ENCODE data around the gene ARL15.

Gene ARL15

DNA sequence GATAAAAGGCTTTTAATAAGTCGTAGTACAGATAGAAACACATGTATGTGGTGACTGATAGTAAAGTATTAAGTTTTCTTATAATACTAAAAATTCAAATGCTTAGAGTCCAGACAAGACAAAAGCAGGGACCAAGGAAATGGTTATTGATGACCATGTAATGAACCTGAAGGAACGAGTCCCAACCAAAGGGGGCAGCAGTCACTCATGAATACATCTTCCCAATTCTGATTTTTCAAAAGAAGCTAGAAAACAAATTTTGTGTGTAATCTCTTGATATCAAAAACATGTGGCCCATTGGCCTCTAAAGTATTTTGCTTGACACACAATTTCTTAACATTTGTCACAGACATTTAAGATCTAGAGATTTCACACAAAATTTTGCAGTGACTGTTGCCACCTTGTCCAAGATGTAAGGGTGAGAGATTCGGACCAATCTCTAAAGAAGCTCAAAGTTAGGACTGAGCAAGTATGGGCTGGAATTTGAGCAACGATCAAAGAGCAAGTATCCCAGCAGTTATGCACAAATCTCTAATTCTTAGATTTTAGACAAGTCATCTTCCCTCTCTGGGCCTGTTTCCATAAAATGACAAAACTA is 66.8 kb downstream of the ARL15 start:
- no peak for DNase-seq

DNA sequence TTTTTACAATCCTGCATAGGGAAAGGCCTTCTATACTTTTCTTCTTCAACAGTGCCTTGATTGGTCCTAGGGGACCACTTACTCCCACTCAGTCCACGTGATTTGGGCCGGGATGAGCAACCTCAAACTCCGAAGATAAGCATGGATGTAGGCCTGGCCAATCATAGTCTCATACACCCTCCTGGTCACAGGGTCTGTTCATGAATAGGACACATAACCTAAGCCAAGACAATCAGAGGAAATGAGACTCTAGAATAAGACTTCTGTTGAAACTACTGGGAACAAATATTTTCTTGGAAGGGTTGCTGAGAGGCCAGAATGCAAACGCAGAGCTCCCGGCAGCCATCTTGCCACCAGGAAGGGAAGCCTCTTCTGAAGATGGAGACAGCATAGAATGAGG is 68.1 kb downstream of the ARL15 start:
- no peak for DNase-seq

DNA sequence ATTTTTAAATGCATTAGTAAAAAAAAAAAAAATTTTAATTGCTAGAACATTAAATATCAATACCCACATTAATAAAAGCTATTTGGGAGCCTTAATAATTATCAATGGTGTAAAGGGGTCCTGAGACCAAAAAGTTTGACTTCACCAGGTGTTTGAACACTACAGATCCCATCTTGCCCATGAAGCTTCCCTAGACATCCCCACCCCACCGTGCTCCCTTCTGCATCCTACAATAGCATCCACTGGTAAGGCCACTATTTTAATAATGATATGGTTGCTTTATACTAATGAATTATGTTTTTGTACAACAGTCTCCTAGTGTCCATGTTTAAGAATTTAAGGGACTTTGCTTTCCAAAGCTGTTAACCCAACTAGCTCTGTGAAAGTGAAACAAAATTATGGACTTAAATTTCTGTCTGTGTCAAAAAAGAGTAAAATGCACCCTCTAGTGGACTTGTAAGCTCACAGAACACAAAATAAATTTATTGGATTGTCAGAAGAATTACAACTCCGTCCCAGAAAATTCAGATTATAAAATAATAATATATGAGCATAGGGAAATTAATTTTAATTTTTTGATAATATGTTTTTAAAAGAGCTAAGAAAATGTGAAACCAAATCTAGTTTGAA is 76.0 kb downstream of the ARL15 start:
- no peak for DNase-seq

DNA sequence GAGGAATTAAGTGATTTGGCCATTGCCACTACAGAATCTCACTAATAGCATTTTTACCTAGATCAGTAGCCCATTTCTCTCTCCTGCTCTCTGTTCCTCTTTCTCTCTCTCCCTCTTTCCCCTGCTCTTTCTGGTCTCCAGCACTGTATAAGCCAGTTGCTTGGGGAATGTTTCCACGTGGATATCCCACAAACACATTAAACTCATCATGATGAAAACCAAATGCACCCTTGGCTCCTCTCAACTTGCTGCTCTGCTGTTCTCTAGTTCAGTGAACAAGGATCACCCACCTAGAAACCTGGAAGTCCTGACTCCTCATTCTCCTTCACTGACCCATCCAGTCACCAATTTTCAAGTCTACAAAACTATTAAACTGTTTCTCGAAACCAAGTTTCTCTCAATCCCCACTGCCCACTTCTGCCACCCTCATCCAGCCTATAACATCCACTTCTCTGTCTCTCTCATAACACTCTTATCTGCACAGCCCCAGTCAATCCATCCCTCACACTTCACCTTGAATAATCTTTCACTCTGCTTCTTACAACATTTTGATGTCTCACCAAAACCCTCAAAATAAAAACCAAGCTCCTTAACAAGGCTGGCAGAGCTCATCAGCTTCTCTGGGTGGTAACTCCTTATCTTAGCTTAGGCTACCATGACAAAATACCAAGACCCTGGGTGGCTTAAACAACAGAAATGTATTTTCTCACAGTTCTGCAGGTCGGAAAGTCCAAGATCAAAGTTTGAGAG is 79.3 kb downstream of the ARL15 start:
- no peak for DNase-seq

DNA sequence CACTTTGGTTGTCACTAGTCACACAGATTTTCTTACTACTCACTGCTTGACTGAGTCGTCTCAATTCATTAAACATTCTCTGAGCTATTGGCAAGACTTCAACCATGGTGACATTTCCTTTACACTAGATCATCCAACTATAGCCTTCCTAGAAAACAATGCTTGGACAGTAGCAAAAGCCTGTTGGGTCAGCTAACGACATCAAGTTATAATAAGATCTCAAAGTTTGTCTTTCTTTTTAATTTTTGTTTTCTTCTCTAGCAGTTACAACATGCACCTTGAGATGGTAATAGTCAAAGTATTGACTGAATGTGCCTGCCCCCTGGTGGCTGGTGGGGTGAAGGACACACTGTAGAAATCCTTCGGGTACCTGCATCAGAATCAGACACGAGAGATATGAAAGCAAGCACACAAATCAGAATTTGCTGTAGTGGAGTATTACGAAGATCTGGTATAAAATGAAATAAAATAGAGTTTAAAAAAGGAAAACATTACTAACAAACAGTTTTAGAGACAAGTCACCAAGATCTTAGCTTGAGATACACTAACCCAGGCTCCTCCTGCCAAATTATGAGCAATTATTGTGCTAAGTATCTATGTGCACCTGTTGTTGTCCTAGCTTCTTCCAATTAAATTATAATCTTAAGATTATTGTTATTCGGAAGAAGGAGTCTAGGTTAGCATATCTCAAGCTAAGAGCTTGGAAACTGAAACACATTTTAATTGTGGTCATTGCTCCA is 81.2 kb downstream of the ARL15 start:
- DNase-seq: peak; percentile 21

DNA sequence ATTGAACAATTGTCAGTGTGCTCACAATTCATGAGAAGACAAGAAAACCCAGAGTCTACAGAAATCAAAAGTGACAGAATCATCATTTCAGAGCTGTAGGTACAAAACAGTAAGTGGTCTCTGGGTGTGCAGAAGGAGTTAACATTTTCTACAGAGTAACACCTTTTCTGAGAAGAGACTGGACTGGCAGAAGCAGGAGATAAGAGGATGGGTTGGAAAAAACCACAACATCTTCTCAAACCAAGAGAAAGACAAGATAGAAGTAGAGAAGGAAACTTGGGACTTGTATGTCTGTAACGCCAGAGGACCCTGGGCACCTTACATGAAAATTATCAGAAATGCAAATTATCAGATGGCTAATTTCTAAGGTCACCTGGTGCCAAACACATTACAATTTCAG is 82.6 kb downstream of the ARL15 start:
- DNase-seq: no peak

DNA sequence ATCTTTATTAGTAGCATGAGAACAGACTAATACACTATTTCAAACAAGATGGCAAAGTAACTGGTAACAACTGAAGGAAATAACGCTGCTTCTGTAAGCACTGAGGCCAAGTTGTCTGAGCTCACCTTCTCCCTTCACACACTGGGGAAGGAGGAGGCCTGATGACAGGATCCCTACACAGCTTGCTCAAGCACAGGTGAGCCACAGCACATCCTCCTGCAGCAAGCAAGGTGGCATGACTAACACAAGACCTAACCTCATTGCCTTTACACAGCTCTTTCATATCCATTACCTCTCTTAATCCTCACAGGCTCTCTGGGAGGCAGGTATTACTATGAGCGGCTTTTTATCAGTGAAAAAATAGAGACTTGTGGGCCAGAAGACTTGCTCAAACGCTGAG is 83.3 kb downstream of the ARL15 start:
- DNase-seq: no peak

DNA sequence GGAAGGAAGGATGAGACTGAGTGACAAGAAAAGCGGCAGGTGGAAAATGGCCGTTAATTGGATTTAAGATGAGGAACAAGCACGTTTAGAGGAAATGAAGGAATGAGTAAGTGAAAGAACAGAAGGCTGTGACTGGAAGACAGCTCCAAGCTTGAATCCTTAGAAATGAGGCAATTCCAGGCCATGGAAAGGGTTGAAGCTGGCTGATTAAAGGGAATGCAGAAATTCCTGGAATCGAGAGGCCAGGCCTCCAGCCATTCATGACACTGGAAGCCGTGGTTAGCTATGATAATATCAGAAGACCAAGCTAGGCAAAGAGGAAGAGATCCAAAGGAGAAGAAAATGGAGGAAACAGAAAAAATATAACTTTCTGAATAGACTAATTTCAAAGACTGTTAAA is 84.2 kb downstream of the ARL15 start:
- no peak for DNase-seq

DNA sequence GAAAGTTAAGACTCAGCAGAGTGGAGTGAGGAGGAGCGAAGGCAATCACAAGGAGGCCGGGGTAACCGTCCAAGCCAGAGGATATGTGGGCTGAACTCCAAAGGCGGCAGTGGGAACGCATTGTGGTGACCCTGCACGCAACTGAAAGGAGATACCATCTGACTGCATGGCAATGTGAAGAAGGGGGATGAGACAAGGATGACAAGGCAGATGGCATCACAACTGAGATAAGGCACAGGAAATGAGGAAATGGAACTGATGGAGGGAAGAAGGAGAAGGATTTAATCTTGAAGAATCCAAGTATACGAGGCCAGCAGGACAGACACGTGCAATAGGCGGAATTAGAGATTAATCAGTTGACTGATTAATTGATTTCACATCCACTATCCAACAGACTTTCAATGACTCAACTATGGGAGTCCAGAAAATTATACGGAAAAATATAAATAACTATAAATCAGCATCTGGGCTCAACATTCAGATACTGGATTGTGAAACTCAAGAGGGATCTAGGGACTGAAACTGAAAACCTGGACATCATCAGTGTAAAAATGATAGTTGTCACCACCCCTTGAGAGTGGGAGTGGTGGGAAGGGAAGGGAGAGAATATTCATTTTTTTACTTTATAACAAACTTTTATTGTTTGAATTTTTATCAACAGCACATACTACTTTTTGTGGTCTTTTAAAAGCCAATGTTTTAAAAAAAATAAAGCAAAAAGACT is 86.1 kb downstream of the ARL15 start:
- DNase-seq: no peak

DNA sequence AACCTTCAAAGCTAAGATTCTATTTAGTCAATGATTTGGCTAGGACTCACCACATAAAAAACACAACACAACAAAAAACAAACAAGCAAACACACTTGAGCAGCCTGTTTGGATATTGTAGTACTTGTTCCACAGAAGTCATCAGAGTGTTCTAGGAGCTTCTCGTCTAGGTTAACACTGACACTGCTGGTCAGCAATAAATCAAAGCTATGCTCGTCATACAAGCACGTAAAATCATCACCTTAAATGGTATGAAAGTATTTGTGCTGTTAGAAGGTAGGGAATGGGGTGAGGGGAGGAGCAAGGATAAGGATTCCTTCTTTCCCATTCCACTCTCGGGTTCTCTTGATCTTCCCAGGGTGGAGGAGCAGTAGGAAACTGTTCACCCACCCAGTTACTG is 88.0 kb downstream of the ARL15 start:
- no peak for DNase-seq

DNA sequence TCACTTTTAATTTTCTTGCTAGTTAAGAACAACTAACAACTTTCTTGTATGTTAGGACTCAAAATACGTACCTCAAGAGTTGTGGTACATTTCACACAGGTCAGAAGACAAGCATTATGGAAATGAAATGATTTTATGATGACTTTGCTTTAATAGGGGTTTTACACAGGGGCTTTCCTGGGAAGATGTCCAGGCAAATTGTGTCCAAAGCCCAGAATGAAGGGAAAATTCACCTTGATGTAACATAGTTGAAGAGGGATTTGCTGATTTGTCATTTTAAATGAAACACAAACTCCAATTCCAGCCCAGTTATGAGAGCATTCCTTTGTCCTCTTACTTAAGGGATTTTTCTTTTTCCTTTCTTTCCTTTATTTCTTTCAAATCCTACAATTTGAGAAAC is 89.2 kb downstream of the ARL15 start:
- DNase-seq: no peak

DNA sequence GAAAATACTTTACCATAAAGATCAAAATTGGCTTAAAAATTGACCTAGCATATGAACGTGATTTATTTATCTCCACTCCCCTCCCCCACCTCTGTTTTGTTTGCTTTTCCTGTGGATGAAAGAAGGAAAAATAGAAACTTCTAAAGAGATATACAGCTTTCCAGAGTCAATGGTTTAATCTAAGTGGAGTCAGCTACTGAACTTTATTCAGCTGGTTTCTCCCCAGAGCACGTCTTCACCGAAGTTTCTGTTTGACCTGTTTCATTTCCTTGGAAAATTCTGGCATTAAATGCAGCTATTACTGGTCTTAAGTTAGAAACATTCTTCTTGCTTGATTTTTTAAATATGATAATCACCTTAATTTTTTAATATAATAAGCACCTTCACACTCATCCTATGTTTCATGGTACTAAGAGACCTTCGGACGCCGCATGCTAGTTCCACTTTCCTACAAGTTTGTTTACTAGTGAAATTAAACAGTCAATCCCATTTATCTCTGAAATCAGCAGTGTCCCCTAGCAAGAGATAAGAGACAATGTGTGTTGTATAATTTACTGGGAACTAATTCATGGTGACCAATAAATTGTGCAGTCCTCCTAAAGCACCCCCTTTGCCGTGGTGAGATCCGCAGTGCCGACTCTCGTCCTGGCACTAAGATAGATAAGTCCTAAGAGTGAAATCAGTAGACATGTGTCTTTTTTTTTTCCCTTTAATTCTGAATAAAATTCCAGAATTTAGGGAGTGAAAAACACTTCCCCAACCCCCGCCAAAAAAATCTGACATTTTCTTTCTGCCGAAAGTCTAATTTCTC is 89.9 kb downstream of the ARL15 start:
- DNase-seq: no peak

DNA sequence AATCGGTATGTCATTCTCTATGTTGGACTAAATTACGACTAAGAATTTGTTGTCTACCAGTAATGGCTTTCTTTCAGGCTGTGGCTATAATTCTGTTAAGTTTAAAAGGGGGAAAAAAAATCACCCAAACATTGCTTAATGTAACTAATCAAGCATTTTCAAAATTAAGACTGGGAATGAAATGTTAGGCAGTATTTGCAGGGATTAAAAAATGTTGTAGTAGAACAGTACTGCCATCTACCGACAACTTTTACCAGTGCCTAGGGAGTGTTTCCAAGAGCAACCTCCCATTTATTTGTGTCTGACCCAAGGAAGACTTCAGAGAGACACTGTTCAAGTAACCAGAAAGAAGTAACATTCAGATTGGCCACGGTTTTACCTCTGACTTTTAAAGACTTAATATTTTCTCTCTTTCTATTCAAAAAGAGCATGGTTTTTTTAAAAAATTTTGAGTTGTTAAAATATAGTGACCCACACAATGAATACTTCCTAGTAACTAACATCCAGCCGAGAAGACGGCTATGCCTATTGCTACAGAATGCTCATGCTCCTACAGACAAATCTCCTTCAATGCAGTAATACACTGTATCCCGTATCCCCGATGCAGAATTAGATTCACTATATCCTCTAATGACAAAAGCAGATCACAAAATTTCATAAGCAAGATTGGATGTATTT is 92.4 kb downstream of the ARL15 start:
- DNase-seq: peak; percentile 67

DNA sequence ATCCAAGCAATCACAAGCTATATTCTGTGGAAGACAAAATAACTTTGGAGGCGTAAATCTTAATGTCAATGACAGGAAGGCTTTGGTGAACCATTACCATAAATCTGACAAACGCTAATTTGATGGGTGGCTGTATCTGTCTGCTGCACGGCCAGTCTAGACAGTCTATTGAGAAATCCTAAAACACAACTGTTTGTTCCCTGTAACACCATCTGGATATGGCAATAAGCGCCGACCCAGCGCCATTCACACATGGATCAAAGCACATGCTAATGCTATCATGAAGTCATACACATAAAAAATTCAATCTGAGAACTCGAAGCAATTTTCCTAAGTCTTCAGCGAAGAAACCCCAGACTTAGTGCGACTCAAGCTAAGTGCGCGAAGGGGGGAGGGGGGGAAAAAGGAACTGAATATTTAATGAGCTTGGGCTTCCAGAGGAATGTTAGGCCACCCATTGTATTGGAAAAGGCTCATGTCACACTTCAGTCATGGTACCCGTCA is 95.1 kb downstream of the ARL15 start:
- DNase-seq: no peak

DNA sequence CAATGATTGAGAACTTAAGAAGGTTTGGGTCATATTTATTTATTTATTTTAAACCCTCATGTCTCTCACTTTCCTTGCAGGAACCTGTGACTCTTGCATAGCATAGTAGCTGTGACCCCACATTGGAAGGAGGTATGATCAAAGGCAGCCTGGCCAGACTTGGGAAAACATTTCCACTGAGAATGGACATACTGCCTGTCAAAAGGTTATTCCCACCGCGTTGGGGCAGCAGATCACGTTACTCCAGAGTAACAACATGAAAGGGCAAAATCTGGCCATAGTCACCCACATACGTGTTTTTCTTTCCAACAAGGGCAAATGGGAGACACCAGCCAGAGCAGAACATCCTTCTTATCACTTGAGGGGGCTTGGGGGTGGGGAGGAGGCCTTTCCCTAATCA is 95.7 kb downstream of the ARL15 start:
- DNase-seq: no peak

DNA sequence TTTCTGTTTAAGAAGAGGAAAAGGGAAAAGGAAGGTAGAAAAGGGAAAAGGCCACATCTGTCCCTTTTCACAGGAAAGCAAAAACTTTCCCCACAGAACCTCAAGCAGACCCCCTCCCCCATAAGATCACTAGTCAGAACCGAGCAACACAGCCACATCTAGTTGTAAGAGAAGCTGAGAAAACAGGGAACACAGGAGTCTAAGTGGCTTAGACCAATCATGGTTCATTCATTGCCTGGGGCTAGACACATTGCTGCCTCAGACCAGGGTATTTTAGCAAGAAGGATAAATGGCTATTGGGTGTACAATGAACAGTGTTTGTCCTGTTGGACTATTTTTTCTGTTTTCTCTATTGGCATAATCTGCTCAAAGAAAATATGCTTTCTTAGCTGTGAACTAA is 98.0 kb downstream of the ARL15 start:
- no peak for DNase-seq

DNA sequence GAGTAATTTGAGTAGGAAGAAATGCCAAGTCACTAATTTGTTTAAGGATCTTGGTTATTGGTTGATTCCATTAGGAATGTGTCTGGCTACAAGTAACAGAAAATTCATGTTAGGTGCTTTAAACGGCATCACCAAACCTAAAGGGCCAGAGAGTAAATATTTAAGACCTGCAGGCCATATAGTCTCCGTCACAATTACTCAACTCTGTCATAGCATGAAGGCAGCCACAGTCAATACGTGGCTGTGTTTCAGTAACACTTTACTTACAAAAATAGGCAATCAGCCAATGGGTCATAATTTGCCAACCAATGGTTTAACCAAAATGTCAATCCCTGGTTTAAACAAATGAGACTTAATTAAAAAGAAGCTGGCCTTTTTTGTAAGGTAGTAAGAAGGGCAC is 98.5 kb downstream of the ARL15 start:
- no peak for DNase-seq

DNA sequence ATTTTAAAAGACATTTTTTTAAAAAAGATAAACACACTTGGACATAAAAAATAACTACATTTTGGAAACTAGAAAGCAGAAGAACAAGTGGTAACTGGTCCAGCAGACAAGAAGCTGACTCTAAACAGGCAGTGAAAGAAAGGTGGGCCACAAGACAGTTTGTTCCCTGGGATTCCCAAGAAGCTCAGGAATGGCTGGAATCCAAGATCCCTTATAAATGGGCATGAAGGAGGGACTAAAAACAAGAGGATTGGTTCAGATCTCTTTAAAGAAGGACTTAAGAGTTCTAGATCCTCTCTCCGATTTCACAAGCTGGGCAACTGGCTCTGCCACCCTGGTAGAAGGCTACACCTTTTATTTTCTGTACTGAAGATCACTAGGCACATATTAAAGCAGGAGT is 102.8 kb downstream of the ARL15 start:
- no peak for DNase-seq

DNA sequence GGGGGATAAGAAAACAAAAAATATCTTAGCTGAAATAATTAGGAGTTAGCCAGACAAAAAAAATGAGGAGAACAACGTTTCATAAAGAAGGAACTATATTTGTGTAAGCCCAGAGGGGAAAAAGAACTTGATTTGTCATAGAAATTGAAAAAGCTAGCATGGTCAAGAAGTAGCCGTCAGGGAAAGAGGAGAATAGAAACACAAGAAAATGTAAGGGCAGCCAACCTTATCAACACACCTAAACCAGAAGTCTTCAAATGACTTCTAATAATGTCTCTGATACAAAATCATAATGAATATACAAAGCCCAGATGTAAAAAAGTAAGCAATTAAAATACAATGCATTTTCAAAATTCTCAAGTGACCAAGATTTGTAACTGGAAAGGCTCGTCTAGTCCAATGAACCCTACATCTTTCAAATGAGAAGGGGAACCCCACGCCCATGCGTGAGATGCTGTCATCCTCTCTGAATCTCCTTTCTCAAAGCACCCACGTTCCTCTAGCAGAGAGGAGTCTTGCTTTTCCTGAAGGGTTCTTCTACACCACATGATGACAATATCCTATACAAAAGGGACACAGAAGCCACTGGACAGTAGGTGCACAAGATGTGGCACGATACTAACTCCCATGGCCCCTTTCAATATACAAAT is 103.7 kb downstream of the ARL15 start:
- DNase-seq: no peak

DNA sequence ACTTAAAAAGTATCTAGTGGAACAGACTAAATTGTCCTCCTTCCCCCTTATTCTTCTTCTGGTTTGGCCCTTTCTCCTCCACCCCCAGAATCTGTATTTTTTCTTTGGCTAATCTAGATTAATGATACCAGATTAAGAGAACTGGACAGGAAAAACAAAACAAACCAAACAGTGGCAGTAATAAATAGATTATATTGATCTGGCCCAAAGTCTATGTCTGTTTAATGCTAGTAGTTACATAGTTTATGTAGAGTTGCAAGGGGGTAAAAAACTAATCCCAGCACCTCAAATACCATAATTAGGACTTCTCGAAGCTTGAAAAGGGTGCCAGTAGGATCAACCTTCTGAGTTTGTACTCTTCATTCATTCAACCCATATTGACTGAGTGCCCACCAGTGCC is 104.5 kb downstream of the ARL15 start:
- DNase-seq: no peak

DNA sequence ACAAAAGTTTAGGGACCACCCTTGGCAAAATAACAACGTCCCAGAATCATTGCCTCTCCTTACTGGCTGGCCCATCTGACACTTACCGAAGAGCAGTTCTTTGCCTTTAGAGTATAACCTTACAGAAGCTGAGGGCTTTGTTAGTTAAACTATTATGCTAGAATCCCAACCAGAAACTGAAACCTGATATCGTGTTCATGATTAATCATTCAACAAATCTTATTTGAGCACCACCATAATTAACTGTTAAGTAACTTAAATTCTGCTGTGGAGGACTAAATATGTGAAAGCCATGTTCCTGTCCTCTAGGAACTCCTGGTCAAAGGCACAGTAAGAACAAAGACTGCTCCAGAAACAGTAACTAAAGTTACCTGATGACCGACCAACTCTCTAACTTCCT is 104.9 kb downstream of the ARL15 start:
- no peak for DNase-seq
